ENCODE results near the gene SLFN12. TPM values are rescaled to one million over a fixed set of nuclear protein-coding genes. Genes with fewer than 3 reads are reported as not detected.

Gene SLFN12
- total and polyA plus RNA-seq, 10 of the 15 experiments (the other 5 are each of a cell fraction or from before 2014, with no cell fraction given): 8.7 to 18.5 (median 13.4) TPM

DNA sequence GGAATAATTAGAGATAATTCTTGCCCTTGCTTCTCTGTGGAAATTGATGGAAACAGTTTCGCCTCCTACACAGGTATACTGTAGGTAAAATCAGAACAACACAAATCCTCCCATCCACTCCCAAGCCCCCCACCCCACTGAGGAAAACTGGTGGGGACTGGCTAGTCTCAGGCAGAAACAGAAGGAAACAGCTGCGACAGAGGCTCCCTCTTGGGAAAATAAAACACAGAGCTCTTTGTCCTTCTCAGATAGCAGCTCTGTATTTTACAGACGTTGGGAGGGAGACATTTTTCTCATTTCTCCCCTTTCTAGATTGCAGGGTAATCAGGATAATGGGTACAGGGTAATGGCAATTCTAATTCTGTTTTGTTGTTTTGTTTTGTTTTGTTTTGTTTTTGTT is 15.2 kb upstream of the SLFN12 start:
- H3K4me3 ChIP-seq: peak overlapping the region; percentile 81
- TF ChIP-seq BCL11A (IDR thresholded peaks at IDR 0.05; ENCODE audit: low read depth, low read length) (no peak), ZNF217 (IDR thresholded peaks at IDR 0.05) (no peak), NR2F1 (conservative IDR thresholded peaks at IDR 0.05) (0 out of 2 replicates have a peak, but pooled peaks have one; percentile 10), STAT1 (conservative IDR thresholded peaks at IDR 0.05) (no peak)
- in situ Hi-C loops (cut with MboI) (no loop called here), intact Hi-C loops (cut with micrococcal nuclease; ENCODE audit: unreplicated experiment) (loop anchor here (5.0 kb wide), 1 partner anchor 205 kb away; the partner anchor contains the start of gene SLFN5)
- FAIRE-seq (peak; percentile 47), ATAC-seq (no peak), DNase-seq (ENCODE audit: low read depth, low spot score) (no peak)
- CTCF ChIA-PET: interaction anchor here (1.4 to 2.7 kb wide), 6 partner anchors 15 to 166 kb away, joined by 3 to 24 read pairs (median 9); partner anchors contain the start of gene SLFN12
- peaks cover 0 to 18% of the 10 kb centered on the region in 2 experiments; a peak in 2 of 4 replicates for H3K36me3 ChIP-seq (ENCODE audit: control insufficient read depth in 2 of 2, insufficient read depth in 2 of 2, low read length in 1 of 2)
- peaks cover 15% of the 10 kb centered on the region for H3K79me2 ChIP-seq (ENCODE audit: control insufficient read depth, insufficient read depth, low read length)
- H3K9me3 ChIP-seq (replicated peaks; ENCODE audit: control insufficient read depth, insufficient read depth, low read length): no peaks in the 10 kb centered on the region
- no TSS peak for BruUV-seq (replicated peaks)
- POLR2A ChIA-PET: interaction anchor here (0.9 to 2.5 kb wide), 6 partner anchors 9 to 88 kb away, joined by 3 to 20 read pairs (median 9); partner anchors contain the start of gene SLFN11
- peak overlapping the region; percentile 97 for H3K9ac ChIP-seq (ENCODE audit: control insufficient read depth, insufficient read depth, low read length)
- WGBS (ENCODE audit: insufficient coverage, insufficient replicate concordance, low lambda C conversion rate, missing lambda C conversion rate): 34% methylated on average over 3 of the region's 3 CpGs
- peak overlapping the region; percentile 99 for H3K27ac ChIP-seq (ENCODE audit: control insufficient read depth, insufficient read depth)
- H3K27me3 ChIP-seq (replicated peaks in 1 of 2; ENCODE audit: control insufficient read depth in 2 of 2, insufficient read depth in 2 of 2, low read length in 1 of 2): no peaks in the 10 kb centered on the region
- peak overlapping the region; percentile 28; the same call in 1 of the 2 replicates for H2AFZ ChIP-seq (ENCODE audit: control insufficient read depth, low read depth, low read length)
- H3K4me1 ChIP-seq (ENCODE audit: control insufficient read depth, insufficient read depth, low read length): peaks cover 3% of the 10 kb centered on the region
- H3K4me2 ChIP-seq (ENCODE audit: control insufficient read depth, insufficient read depth): peak overlapping the region; percentile 99
- SMC1A ChIA-PET (ENCODE audit: uncharacterized antibody, unreplicated experiment): interaction anchor here (0.9 to 3.2 kb wide), 17 partner anchors 9 to 135 kb away, joined by 3 to 26 read pairs (median 10); partner anchors contain the start of genes SLFN11 and SLFN12
- RAD21 ChIA-PET (ENCODE audit: unreplicated experiment): interaction anchor here (0.6 to 3.1 kb wide), 10 partner anchors 9 to 135 kb away, joined by 3 to 28 read pairs (median 10); partner anchors contain the start of genes SLFN11 and SLFN12L
- H4K20me1 ChIP-seq (ENCODE audit: control insufficient read depth, insufficient read depth): no peaks in the 10 kb centered on the region

DNA sequence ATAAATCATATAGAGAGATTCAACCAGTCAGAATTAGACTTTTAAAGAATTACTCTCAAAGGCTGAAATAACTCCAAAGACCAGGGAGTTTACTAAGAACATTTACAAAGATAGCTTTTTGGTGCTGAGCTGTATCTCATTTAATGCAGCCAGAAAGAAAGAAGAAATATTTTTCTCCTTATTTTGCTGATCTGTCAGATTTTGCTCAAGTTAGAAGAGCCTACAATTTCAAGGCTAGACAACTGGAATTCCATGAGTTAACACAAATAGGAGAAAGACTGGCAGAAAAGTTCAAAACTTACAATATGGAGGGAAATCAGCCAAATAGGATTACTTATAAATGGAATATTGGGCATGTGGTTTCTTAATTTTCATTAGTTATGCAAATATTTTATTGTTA is 6.1 kb upstream of the SLFN12 start:
- no peak for FAIRE-seq

More for the DNA sequence above, 6.1 kb upstream of the SLFN12 start:
- Histone ChIP-seq H2AFZ (ENCODE audit: control insufficient read depth, low read depth, low read length) (no peak overlapping the region), H3K36me3 (ENCODE audit: control insufficient read depth in 2 of 2, insufficient read depth in 2 of 2, low read length in 1 of 2) (peaks cover 0 to 3% of the 10 kb centered on the region in 2 experiments; a peak in 1 of 4 replicates), H3K9me3 (replicated peaks; ENCODE audit: control insufficient read depth, insufficient read depth, low read length) (no peaks in the 10 kb centered on the region), H3K4me1 (ENCODE audit: control insufficient read depth, insufficient read depth, low read length) (peaks cover 6% of the 10 kb centered on the region), H3K79me2 (ENCODE audit: control insufficient read depth, insufficient read depth, low read length) (no peaks in the 10 kb centered on the region), H3K27me3 (replicated peaks in 1 of 2; ENCODE audit: control insufficient read depth in 2 of 2, insufficient read depth in 2 of 2, low read length in 1 of 2) (no peaks in the 10 kb centered on the region), H3K4me3 (no peak overlapping the region), H3K4me2 (ENCODE audit: control insufficient read depth, insufficient read depth) (no peak overlapping the region), H4K20me1 (ENCODE audit: control insufficient read depth, insufficient read depth) (no peaks in the 10 kb centered on the region), H3K9ac (ENCODE audit: control insufficient read depth, insufficient read depth, low read length) (no peak overlapping the region), H3K27ac (ENCODE audit: control insufficient read depth, insufficient read depth) (no peak overlapping the region)
- BruUV-seq (replicated peaks): no TSS peak
- SMC1A ChIA-PET (ENCODE audit: uncharacterized antibody, unreplicated experiment): interaction anchor here (1.0 to 2.4 kb wide), 5 partner anchors 9 to 125 kb away, joined by 3 to 18 read pairs (median 5); partner anchors contain the start of gene SLFN13
- CTCF ChIA-PET: interaction anchor here (1.5 kb wide), 1 partner anchor 125 kb away, joined by 4 read pairs; no protein-coding TSS in a partner anchor
- in situ Hi-C loops (cut with MboI): no loop called here
- intact Hi-C loops (cut with micrococcal nuclease; ENCODE audit: unreplicated experiment): no loop called here
- TF ChIP-seq POU2F2 (IDR thresholded peaks at IDR 0.05; ENCODE audit: borderline replicate concordance, low read depth, low read length): no peak
- TF ChIP-seq CREM (IDR thresholded peaks at IDR 0.05; ENCODE audit: low read depth): no peak
- no peak for TF ChIP-seq YBX1 (IDR thresholded peaks at IDR 0.05)
- no peak for TF ChIP-seq LARP7 (IDR thresholded peaks at IDR 0.05)
- TF ChIP-seq POLR2A (IDR thresholded peaks at IDR 0.05; ENCODE audit: low read depth, low read length): no peak
- TF ChIP-seq BCL11A (IDR thresholded peaks at IDR 0.05; ENCODE audit: low read depth, low read length): no peak
- no peak for TF ChIP-seq ZNF274 (IDR thresholded peaks at IDR 0.05; ENCODE audit: insufficient read depth, insufficient read length)
- DNase-seq (ENCODE audit: low read depth, low spot score) (no peak), ATAC-seq (no peak)
- RAD21 ChIA-PET (ENCODE audit: unreplicated experiment): interaction anchor here (1.3 to 1.6 kb wide), 2 partner anchors 9 to 65 kb away, joined by 3 to 6 read pairs; partner anchors contain the start of genes SLFN11 and SLFN13
- POLR2A ChIA-PET: interaction anchor here (0.7 to 1.2 kb wide), 3 partner anchors 10 to 116 kb away, joined by 3 to 6 read pairs (median 3); partner anchors contain the start of gene SLFN13
